ENCODE data around the gene BCL2L12.

BCL2L12 gene

GRCh38 chr19:49676136-49676783, 10.5 kb downstream of the BCL2L12 start (continued):
- TF ChIP-seq ZNF518A (tag by site-specific recombination; conservative IDR thresholded peaks at IDR 0.05; ENCODE audit: low read depth) (no peak), ZNF501 (tag by site-specific recombination; IDR thresholded peaks at IDR 0.05) (peak; percentile 62; the same call in 1 of the 2 replicates), ZNF560 (tag by site-specific recombination; IDR thresholded peaks at IDR 0.05; ENCODE audit: borderline replicate concordance) (no peak), WT1 (tag by site-specific recombination; IDR thresholded peaks at IDR 0.05) (no peak), ZNF521 (tag by site-specific recombination; IDR thresholded peaks at IDR 0.05) (no peak), GFI1B (tag by site-specific recombination; IDR thresholded peaks at IDR 0.05) (no peak), ZNF26 (tag by site-specific recombination; IDR thresholded peaks at IDR 0.05) (no peak), ZNF747 (tag by site-specific recombination; IDR thresholded peaks at IDR 0.05) (no peak), SALL2 (tag by site-specific recombination; IDR thresholded peaks at IDR 0.05; ENCODE audit: borderline replicate concordance) (no peak), ZNF266 (tag by site-specific recombination; IDR thresholded peaks at IDR 0.05; ENCODE audit: low read depth) (no peak), ZNF830 (tag by site-specific recombination; IDR thresholded peaks at IDR 0.05; ENCODE audit: low read depth) (no peak), ZNF175 (tag by site-specific recombination; IDR thresholded peaks at IDR 0.05) (no peak), ZNF548 (tag by site-specific recombination; IDR thresholded peaks at IDR 0.05) (no peak), ZNF473 (tag by site-specific recombination; IDR thresholded peaks at IDR 0.05) (no peak), YY1 (tag by site-specific recombination; IDR thresholded peaks at IDR 0.05) (no peak), ZNF514 (tag by site-specific recombination; IDR thresholded peaks at IDR 0.05) (no peak), ZBTB21 (tag by site-specific recombination; IDR thresholded peaks at IDR 0.05) (peak; percentile 58; the same call in 1 of the 2 replicates), HOXC10 (CRISPR knock-in tag; IDR thresholded peaks at IDR 0.05) (no peak), ZNF366 (tag by site-specific recombination; conservative IDR thresholded peaks at IDR 0.05) (peak; percentile 94), ZNF629 (tag by site-specific recombination; IDR thresholded peaks at IDR 0.05) (peak; percentile 65), ZNF626 (tag by site-specific recombination; IDR thresholded peaks at IDR 0.05) (no peak), GLIS2 (tag by site-specific recombination; IDR thresholded peaks at IDR 0.05) (no peak), ZNF121 (tag by site-specific recombination; IDR thresholded peaks at IDR 0.05) (no peak), ZNF221 (tag by site-specific recombination; IDR thresholded peaks at IDR 0.05; ENCODE audit: borderline replicate concordance) (no peak), ZBTB26 (tag by site-specific recombination; optimal IDR thresholded peaks at IDR 0.05) (no peak), ZNF19 (tag by site-specific recombination; IDR thresholded peaks at IDR 0.05; ENCODE audit: low read depth) (no peak), ZSCAN30 (tag by site-specific recombination; IDR thresholded peaks at IDR 0.05) (peak; percentile 22; the same call in 1 of the 2 replicates), ZNF785 (tag by site-specific recombination; IDR thresholded peaks at IDR 0.05) (no peak), ZNF391 (tag by site-specific recombination; IDR thresholded peaks at IDR 0.05; ENCODE audit: borderline replicate concordance, low read depth) (0 out of 2 replicates have a peak, but pooled peaks have one; percentile 50), PRDM4 (tag by site-specific recombination; IDR thresholded peaks at IDR 0.05) (no peak), ZSCAN23 (tag by site-specific recombination; IDR thresholded peaks at IDR 0.05) (no peak)
